ENCODE measurements around the gene AQP6. TPM values are rescaled to one million over a fixed set of nuclear protein-coding genes. Genes with fewer than 3 reads are reported as not detected.

AQP6 gene, protein sequence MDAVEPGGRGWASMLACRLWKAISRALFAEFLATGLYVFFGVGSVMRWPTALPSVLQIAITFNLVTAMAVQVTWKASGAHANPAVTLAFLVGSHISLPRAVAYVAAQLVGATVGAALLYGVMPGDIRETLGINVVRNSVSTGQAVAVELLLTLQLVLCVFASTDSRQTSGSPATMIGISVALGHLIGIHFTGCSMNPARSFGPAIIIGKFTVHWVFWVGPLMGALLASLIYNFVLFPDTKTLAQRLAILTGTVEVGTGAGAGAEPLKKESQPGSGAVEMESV
- under 1 TPM in 2 of 4 donors, not detected in 2; 0.10 to 0.20 TPM for total RNA-seq

DNA sequence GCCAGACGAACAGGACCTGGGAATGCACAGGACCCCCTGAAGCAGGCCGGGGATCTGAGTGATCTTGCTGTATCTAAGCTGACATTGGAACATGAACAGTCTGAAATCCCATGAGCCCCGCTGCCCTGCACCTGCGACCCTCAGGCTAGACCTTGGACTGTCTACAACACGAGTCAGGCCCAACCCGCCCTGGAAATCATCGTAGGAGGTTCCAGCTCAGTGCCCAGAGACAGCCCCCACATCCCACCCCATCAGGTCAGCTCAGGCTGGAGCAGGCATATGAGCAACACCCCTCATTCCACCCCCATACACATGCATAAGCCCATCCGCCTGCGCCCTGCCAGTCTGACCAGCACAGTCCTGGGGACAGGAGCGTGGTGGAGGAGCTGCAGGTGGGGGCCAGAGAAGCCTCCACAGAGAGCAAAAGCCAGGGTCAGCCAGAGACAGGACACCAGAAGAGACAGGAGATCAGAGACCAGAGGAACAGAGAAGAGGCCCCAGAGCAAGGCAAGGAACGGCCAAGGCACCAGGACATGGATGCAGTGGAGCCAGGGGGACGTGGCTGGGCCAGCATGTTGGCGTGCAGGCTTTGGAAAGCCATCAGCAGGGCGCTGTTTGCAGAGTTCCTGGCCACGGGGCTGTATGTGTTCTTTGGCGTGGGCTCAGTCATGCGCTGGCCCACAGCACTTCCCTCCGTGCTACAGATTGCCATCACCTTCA is at the start of gene AQP6:
Gene AQP6 (plus strand): TSS at position 307 of the 720 bp plus-strand sequence. CDS start 227 bp downstream, at position 534.
- 80 to 82% methylated on average over 16 to 18 of the region's 18 CpGs for WGBS, 2 donors
- no peak within 1 kb of the TSS for H3K4me3 ChIP-seq (ENCODE audit: low read depth, poor library complexity, severe bottlenecking)
- no peak for TF ChIP-seq POLR2A (IDR thresholded peaks at IDR 0.05)
- TF ChIP-seq, protein P1, sequence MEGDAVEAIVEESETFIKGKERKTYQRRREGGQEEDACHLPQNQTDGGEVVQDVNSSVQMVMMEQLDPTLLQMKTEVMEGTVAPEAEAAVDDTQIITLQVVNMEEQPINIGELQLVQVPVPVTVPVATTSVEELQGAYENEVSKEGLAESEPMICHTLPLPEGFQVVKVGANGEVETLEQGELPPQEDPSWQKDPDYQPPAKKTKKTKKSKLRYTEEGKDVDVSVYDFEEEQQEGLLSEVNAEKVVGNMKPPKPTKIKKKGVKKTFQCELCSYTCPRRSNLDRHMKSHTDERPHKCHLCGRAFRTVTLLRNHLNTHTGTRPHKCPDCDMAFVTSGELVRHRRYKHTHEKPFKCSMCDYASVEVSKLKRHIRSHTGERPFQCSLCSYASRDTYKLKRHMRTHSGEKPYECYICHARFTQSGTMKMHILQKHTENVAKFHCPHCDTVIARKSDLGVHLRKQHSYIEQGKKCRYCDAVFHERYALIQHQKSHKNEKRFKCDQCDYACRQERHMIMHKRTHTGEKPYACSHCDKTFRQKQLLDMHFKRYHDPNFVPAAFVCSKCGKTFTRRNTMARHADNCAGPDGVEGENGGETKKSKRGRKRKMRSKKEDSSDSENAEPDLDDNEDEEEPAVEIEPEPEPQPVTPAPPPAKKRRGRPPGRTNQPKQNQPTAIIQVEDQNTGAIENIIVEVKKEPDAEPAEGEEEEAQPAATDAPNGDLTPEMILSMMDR (IDR thresholded peaks at IDR 0.05) = no peak
- intact Hi-C loops (cut with DNase I; ENCODE audit: low total_unique reads) = loop anchor here (5.0 kb wide), 1 partner anchor 80 kb away; no protein-coding TSS in a partner anchor
- DNase-seq (ENCODE audit: low spot score in 2 of 2) = no peak

DNA sequence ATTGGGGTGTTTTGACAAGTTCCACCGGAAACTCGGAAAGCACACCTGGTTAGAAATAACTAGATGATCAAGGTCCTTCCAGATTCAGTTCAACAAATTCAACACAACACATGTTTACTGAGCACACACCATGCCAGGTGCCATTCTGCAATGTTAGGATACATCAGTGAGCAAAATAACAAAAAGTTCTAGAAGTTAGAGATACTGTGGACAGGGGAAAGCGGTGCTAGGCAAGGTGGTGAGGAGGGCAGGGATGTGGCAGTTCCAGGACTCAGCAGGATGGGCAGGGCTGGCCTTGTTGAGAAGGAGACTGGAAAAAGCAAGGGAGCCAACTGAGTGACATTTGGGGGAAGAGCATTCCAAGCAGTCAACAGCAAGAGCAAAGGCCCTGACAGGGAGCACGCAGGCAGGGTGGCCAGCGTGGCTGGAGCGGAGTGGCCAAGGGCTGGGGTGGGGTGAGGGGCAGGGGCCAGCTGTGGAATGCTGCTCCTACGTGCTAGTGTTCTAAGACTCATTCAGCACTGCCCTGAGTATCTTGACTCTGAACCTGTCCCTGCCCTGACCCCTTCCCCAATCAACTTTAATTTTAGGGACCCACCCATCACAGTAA is 49.6 kb upstream of the AQP6 start:
- TF ChIP-seq POLR2A (IDR thresholded peaks at IDR 0.05) = no peak
- TF ChIP-seq, protein P1 (IDR thresholded peaks at IDR 0.05) = no peak
- WGBS, 2 donors = 66 to 76% methylated on average over 7 of the region's 7 CpGs
- DNase-seq (ENCODE audit: low spot score in 2 of 2) = no peak
- intact Hi-C loops (cut with DNase I; ENCODE audit: low total_unique reads) = no loop called here
- H3K4me3 ChIP-seq (ENCODE audit: low read depth, poor library complexity, severe bottlenecking) = no peak overlapping the region

DNA sequence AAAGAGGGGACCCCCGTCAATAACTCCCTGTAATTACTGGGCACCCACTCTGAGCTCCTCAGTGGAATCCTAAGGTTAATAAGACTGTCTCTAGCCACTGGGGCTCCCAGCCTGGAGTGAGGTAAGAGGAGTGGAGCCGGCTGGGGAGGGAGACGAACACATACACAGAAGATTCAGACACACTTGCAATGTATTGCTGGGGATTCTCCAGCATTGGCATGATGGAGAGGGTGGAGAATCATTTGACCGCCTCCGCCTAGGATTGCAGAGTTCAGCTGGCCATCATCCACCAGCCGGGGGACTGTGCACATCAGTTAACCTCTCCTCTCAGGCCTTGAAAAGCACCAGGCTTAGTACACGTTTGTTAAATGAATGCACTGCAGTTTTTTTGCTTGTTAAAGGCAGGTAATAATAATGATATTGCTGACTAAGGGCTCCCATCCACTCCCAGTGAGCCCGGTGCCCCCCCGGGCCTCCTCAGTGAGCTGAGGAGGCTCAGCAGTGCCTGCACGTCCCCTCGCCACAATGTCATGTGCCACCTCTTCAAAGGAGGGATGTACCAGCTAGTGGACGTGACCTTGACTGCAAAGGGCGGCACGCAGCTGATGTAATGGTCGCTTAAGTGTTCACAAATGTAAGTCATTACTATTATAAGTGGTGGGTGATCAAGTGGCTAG is 48.7 kb upstream of the AQP6 start:
- DNase-seq (ENCODE audit: low spot score in 2 of 2) = no peak
- 75 to 78% methylated on average over 14 to 15 of the region's 15 CpGs for WGBS, 2 donors
- no peak for TF ChIP-seq POLR2A (IDR thresholded peaks at IDR 0.05)
- TF ChIP-seq, protein P1 (IDR thresholded peaks at IDR 0.05) = no peak

DNA sequence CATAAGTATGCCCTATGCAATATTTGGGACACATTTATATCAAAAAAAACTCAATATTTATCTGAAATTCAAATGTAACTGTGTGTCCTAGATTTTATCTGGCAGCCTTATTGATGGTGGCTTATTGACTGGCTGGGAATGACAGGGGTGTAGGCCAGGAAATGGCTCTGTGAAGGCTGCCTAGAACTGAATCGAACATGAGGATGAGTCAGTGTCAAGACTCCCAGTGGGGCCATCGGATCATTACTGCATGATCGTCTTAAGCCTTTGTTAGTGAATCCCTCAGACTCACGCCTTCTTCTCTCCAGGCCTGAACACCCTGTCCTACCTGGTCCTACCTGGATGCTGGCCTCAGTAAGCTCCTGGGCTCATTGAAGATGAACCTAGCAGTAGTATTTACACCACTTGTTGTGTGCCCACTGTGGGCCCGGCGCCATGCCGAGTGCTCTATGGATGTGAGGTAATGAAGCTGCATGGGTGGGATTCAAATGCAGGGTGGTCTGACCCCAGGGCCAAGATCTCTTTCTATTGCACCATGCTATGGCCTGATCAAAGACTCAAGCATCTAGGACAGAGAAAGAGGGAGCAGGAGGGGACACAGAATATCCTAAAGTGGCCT is 48.0 kb upstream of the AQP6 start:
- DNase-seq (ENCODE audit: low spot score in 2 of 2) = no peak
- whole genome bisulfite sequencing, 2 donors = 73 to 74% methylated on average over 7 of the region's 7 CpGs
- intact Hi-C loops (cut with DNase I; ENCODE audit: low total_unique reads) = no loop called here
- TF ChIP-seq, protein P1 (IDR thresholded peaks at IDR 0.05) = no peak
- no peak for TF ChIP-seq POLR2A (IDR thresholded peaks at IDR 0.05)
- no peak overlapping the region for H3K4me3 ChIP-seq (ENCODE audit: low read depth, poor library complexity, severe bottlenecking)

More for the DNA sequence above, 48.7 kb upstream of the AQP6 start:
- intact Hi-C loops (cut with DNase I; ENCODE audit: low total_unique reads) = no loop called here
- H3K4me3 ChIP-seq (ENCODE audit: low read depth, poor library complexity, severe bottlenecking) = no peak overlapping the region

DNA sequence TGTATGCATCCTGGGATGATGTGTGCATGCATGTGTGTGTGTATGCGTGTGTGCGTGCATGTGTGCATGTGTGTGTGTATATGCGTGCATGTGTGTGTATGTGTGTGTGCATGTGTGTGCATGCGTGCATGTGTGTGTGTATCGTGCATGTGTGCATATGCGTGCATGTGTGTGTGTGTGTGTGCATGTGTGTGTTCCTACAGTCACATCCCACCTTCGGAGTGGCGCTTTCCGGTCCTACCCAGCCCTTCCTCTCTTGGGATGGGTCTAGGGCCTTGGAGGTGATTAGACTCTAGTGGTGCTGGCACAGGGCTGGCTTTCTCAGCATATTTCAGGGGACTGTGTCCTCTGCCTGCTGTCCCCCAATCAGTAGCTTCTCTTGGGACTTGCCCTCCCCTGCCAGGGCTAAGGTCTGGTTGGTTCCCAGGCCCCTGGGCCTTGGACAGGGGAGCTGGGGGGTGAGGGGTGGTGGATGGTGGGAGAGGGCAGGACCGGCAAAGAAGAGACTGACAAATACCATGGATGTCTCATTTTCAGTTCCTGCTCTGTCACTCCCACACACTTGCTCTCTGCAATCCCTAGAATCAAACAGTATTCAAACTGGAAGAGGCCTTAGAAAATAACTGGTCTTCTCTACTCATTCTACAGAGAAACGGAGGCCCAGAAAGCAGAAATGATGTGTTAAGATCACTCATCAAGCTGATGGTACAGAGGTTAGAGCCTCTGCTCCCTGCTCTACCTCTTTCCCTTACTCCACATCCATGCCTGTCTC is 47.1 kb upstream of the AQP6 start:
- TF ChIP-seq, protein P1 (IDR thresholded peaks at IDR 0.05) = no peak
- TF ChIP-seq POLR2A (IDR thresholded peaks at IDR 0.05) = no peak
- intact Hi-C loops (cut with DNase I; ENCODE audit: low total_unique reads) = no loop called here
- 89 to 91% methylated on average over 11 of the region's 11 CpGs for WGBS, 2 donors
- DNase-seq (ENCODE audit: low spot score in 2 of 2) = no peak
- no peak overlapping the region for H3K4me3 ChIP-seq (ENCODE audit: low read depth, poor library complexity, severe bottlenecking)
